GM12801 (cell line): ENCODE results near the gene ERCC4.

Experiments used
- CTCF ChIP-seq: IDR thresholded peaks from one replicate; pipeline ENCODE4 v1.5.1; 2011; ENCODE audit warnings: control low read depth; ENCODE audit not compliant: insufficient read length; ENCODE audit errors: extremely low read depth

The ERCC4 gene

GRCh38 chr16:13904179-13904691 is 15.7 kb upstream of the ERCC4 start:
- no peak for TF ChIP-seq CTCF

- no peak for TF ChIP-seq CTCF
These were observed 13.5 kb upstream of the ERCC4 start for GRCh38 chr16:13906168-13907089.

- no peak for TF ChIP-seq CTCF
These were observed 12.5 kb upstream of the ERCC4 start for GRCh38 chr16:13907431-13907830.

GRCh38 chr16:13909069-13909468 is 10.9 kb upstream of the ERCC4 start:
- TF ChIP-seq CTCF: no peak

GRCh38 chr16:13909872-13910303 is 10.1 kb upstream of the ERCC4 start:
- TF ChIP-seq CTCF: no peak

- TF ChIP-seq CTCF: no peak
These were observed 8.6 kb upstream of the ERCC4 start for GRCh38 chr16:13911306-13911705.

- no peak for TF ChIP-seq CTCF
These were observed 8.1 kb upstream of the ERCC4 start for GRCh38 chr16:13911871-13912270.
